HepG2 (cell line): ENCODE measurements around the gene MLX. TPM values are rescaled to one million over a fixed set of nuclear protein-coding genes. Genes with fewer than 3 reads are reported as not detected.
A peak's percentile ranks its signal among the peaks of the same experiment; 100 is the strongest.

Source experiments
- AHDC1 ChIP-seq: sonication (generic); formaldehyde crosslinking; IDR thresholded peaks from 2 replicates; pipeline ENCODE4 v1.5.1; 2020; ENCODE audit warnings: mild to moderate bottlenecking, missing genetic modification reagents, borderline replicate concordance
- BHLHE40 ChIP-seq: IDR thresholded peaks from 2 replicates; pipeline ENCODE4 v1.6.1; 2011; ENCODE audit warnings: low read length, improper control_type of control experiment
- ERF ChIP-seq: IDR thresholded peaks from 2 replicates; pipeline ENCODE4 v1.6.1; 2018; ENCODE audit warnings: missing biosample characterization, missing genetic modification reagents
- HOXD1 ChIP-seq: sonication (generic); formaldehyde crosslinking; IDR thresholded peaks from 2 replicates; pipeline ENCODE4 v1.5.0; 2020; ENCODE audit warnings: missing genetic modification reagents
- IRF2 ChIP-seq: IDR thresholded peaks from 2 replicates; pipeline ENCODE4 v1.6.1; 2018; ENCODE audit warnings: missing genetic modification reagents, missing compliant biosample characterization
- MAF1 ChIP-seq: sonication (generic); formaldehyde crosslinking; IDR thresholded peaks from 2 replicates; pipeline ENCODE4 v1.5.0; 2020; ENCODE audit warnings: missing genetic modification reagents, borderline replicate concordance
- MED1 ChIP-seq: sonication (generic); formaldehyde crosslinking; IDR thresholded peaks from 2 replicates; pipeline ENCODE4 v1.4.0; 2020; ENCODE audit warnings: missing genetic modification reagents
- RAD51 ChIP-seq: fragments of 450-650 bp; IDR thresholded peaks from 2 replicates; pipeline ENCODE4 v1.6.1; 2016; ENCODE audit warnings: borderline replicate concordance
- SNAPC4 ChIP-seq: sonication (generic); formaldehyde crosslinking; IDR thresholded peaks from 2 replicates; pipeline ENCODE4 v1.4.0; 2020; ENCODE audit warnings: mild to moderate bottlenecking, missing genetic modification reagents
- SPEN ChIP-seq: sonication (generic); formaldehyde crosslinking; IDR thresholded peaks from 2 replicates; pipeline ENCODE4 v1.5.1; 2020; ENCODE audit warnings: low read depth, mild to moderate bottlenecking, missing genetic modification reagents
- ZBTB8A ChIP-seq: sonication (generic); formaldehyde crosslinking; IDR thresholded peaks from 2 replicates; pipeline ENCODE4 v1.4.0; 2020; ENCODE audit warnings: mild to moderate bottlenecking, low read depth, missing genetic modification reagents, borderline replicate concordance
- ZNF460 ChIP-seq: sonication (generic); formaldehyde crosslinking; IDR thresholded peaks from 2 replicates; pipeline ENCODE4 v1.5.1; 2020; ENCODE audit warnings: missing genetic modification reagents, mild to moderate bottlenecking, borderline replicate concordance
- ZNF614 ChIP-seq: IDR thresholded peaks from 2 replicates; pipeline ENCODE4 v1.6.1; 2018; ENCODE audit warnings: missing biosample characterization, missing genetic modification reagents, inconsistent platforms, borderline replicate concordance
- ZNF7 ChIP-seq: IDR thresholded peaks from 2 replicates; pipeline ENCODE4 v1.6.1; 2016; ENCODE audit warnings: missing biosample characterization, missing genetic modification reagents
- polyA plus RNA-seq, 8 experiments: library from polyadenylated mRNA; depleted of rRNA in 3 of 8; stranded (reverse) in 7 of 8; unstranded in 1 of 8; fragments of >200 nt; fragmentation: Illumina TruSeq in 4 of 8; extraction: Trizol in 4 of 8; gene quantifications; 2 replicates each; pipeline versions ENCODE4 v1.2.1 to v1.2.3, GENCODE V29; 2011 to 2016; ENCODE audit warnings: low read depth in 4 of 8, missing spikeins in 1 of 8, mixed read lengths in 1 of 8; ENCODE audit not compliant: insufficient read depth in 1 of 8
- total RNA-seq, 5 experiments: library from RNA; depleted of rRNA; stranded (reverse); fragments of >200 nt; fragmentation: Illumina TruSeq; extraction: Trizol; gene quantifications; 2 replicates each; pipeline ENCODE4 v1.2.3, GENCODE V29; 2016; ENCODE audit warnings: low read depth in 1 of 5
- TF ChIP-seq, protein P1 (sequence below): sonication (generic); formaldehyde crosslinking; IDR thresholded peaks from 2 replicates; pipeline ENCODE4 v1.5.0; 2020; ENCODE audit warnings: mild to moderate bottlenecking, missing genetic modification reagents

MLX gene
- total and polyA plus RNA-seq, 2 of the 13 experiments (the other 11 are each of a cell fraction or from before 2014, with no cell fraction given): 38.9 to 74.4 TPM

- 0 out of 2 replicates have a peak, but pooled peaks have one; percentile 29 for TF ChIP-seq BHLHE40
- peak; percentile 63 for TF ChIP-seq MED1
- no peak; the same call in 1 of the 2 replicates for TF ChIP-seq SPEN (CRISPR knock-in tag)
- TF ChIP-seq HOXD1 (CRISPR knock-in tag): peak; percentile 89
- 0 out of 2 replicates have a peak, but pooled peaks have one; percentile 6 for TF ChIP-seq ERF (CRISPR knock-in tag)
- TF ChIP-seq ZNF460 (CRISPR knock-in tag): peak; percentile 99
- TF ChIP-seq ZNF614: 0 out of 2 replicates have a peak, but pooled peaks have one; percentile 33
- TF ChIP-seq SNAPC4 (CRISPR knock-in tag): no peak
- TF ChIP-seq, protein P1, sequence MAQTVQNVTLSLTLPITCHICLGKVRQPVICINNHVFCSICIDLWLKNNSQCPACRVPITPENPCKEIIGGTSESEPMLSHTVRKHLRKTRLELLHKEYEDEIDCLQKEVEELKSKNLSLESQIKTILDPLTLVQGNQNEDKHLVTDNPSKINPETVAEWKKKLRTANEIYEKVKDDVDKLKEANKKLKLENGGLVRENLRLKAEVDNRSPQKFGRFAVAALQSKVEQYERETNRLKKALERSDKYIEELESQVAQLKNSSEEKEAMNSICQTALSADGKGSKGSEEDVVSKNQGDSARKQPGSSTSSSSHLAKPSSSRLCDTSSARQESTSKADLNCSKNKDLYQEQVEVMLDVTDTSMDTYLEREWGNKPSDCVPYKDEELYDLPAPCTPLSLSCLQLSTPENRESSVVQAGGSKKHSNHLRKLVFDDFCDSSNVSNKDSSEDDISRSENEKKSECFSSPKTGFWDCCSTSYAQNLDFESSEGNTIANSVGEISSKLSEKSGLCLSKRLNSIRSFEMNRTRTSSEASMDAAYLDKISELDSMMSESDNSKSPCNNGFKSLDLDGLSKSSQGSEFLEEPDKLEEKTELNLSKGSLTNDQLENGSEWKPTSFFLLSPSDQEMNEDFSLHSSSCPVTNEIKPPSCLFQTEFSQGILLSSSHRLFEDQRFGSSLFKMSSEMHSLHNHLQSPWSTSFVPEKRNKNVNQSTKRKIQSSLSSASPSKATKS (CRISPR knock-in tag): no peak
- 0 out of 2 replicates have a peak, but pooled peaks have one; percentile 2 for TF ChIP-seq RAD51
- TF ChIP-seq ZNF7 (CRISPR knock-in tag): no peak
- TF ChIP-seq MAF1 (CRISPR knock-in tag): peak; percentile 68; the same call in 1 of the 2 replicates
- TF ChIP-seq AHDC1 (CRISPR knock-in tag): no peak
- TF ChIP-seq IRF2 (CRISPR knock-in tag): 0 out of 2 replicates have a peak, but pooled peaks have one; percentile 17
- TF ChIP-seq ZBTB8A: 0 out of 2 replicates have a peak, but pooled peaks have one; percentile 20
These were observed 35.2 kb upstream of the MLX start (continued) for GRCh38 chr17:42531455-42532354.
